Measurements from ENCODE around the gene TRIP6. TPM values are rescaled to one million over a fixed set of nuclear protein-coding genes. Genes with fewer than 3 reads are reported as not detected.
A peak's percentile ranks its signal among the peaks of the same experiment; 100 is the strongest.

The TRIP6 gene
- total RNA-seq, 1 experiment from 2014 or later, result 75.5 TPM

GRCh38 chr7:100900978-100901377 is 33.8 kb downstream of the TRIP6 start:
- no peak overlapping the region for H3K4me3 ChIP-seq (ENCODE audit: low read depth, low read length)
- H3K4me3 Mint-ChIP-seq (ENCODE audit: unreplicated experiment), result peak overlapping the region; percentile 23
- H3K27me3 ChIP-seq (replicated peaks; ENCODE audit: control insufficient read depth, insufficient read depth, low read length), result no peaks in the 10 kb centered on the region
- POLR2A ChIA-PET, result no interaction called here
- intact Hi-C loops (cut with micrococcal nuclease; ENCODE audit: unreplicated experiment), result no loop called here
- no peaks in the 10 kb centered on the region for H3K9me3 Mint-ChIP-seq (ENCODE audit: unreplicated experiment)
- H3K9me3 ChIP-seq, result no peaks in the 10 kb centered on the region
- H3K27ac Mint-ChIP-seq (ENCODE audit: unreplicated experiment), result no peak overlapping the region
- peaks cover 13% of the 10 kb centered on the region for H3K36me3 Mint-ChIP-seq (ENCODE audit: insufficient read depth, unreplicated experiment)
- CTCF ChIA-PET, result interaction anchor here (0.6 to 1.4 kb wide), 2 partner anchors 65 to 160 kb away, joined by 3 to 4 read pairs; no protein-coding TSS in a partner anchor
- H3K27me3 Mint-ChIP-seq (ENCODE audit: insufficient read depth, unreplicated experiment), result no peaks in the 10 kb centered on the region
- no TSS peak for BruUV-seq (replicated peaks)
- H3K4me1 ChIP-seq, result peaks cover 30% of the 10 kb centered on the region
- H3K36me3 ChIP-seq (ENCODE audit: control insufficient read depth, insufficient read depth, low read length), result no peaks in the 10 kb centered on the region
- H3K4me1 Mint-ChIP-seq (ENCODE audit: low read depth, unreplicated experiment), result peaks cover 22% of the 10 kb centered on the region
- no peak for DNase-seq
- TF ChIP-seq CTCF (IDR thresholded peaks at IDR 0.05; ENCODE audit: insufficient read depth in 1 of 2, low read depth in 1 of 2, low read length in 1 of 2, severe bottlenecking in 1 of 2, unreplicated experiment in 1 of 2), result no peak

GRCh38 chr7:100901921-100902332 is 34.7 kb downstream of the TRIP6 start:
- ChIA-PET POLR2A (no interaction called here), CTCF (interaction anchor here (1.4 kb wide), 1 partner anchor 64 kb away, joined by 4 read pairs; no protein-coding TSS in a partner anchor)
- DNase-seq, result peak; percentile 53 to 61
- BruUV-seq (replicated peaks), result no TSS peak
- no peak overlapping the region for H3K27ac Mint-ChIP-seq (ENCODE audit: unreplicated experiment)
- Histone ChIP-seq H3K4me1 (peaks cover 30% of the 10 kb centered on the region), H3K27me3 (replicated peaks; ENCODE audit: control insufficient read depth, insufficient read depth, low read length) (no peaks in the 10 kb centered on the region), H3K4me3 (ENCODE audit: low read depth, low read length) (no peak overlapping the region), H3K36me3 (ENCODE audit: control insufficient read depth, insufficient read depth, low read length) (no peaks in the 10 kb centered on the region), H3K9me3 (no peaks in the 10 kb centered on the region)
- no peaks in the 10 kb centered on the region for H3K27me3 Mint-ChIP-seq (ENCODE audit: insufficient read depth, unreplicated experiment)
- H3K4me3 Mint-ChIP-seq (ENCODE audit: unreplicated experiment), result no peak overlapping the region
- no peak for TF ChIP-seq CTCF (IDR thresholded peaks at IDR 0.05; ENCODE audit: insufficient read depth in 1 of 2, low read depth in 1 of 2, low read length in 1 of 2, severe bottlenecking in 1 of 2, unreplicated experiment in 1 of 2)
- peaks cover 16% of the 10 kb centered on the region for H3K4me1 Mint-ChIP-seq (ENCODE audit: low read depth, unreplicated experiment)
- no peaks in the 10 kb centered on the region for H3K9me3 Mint-ChIP-seq (ENCODE audit: unreplicated experiment)
- peaks cover 6% of the 10 kb centered on the region for H3K36me3 Mint-ChIP-seq (ENCODE audit: insufficient read depth, unreplicated experiment)
- intact Hi-C loops (cut with micrococcal nuclease; ENCODE audit: unreplicated experiment), result no loop called here

- no peak overlapping the region for H3K4me3 ChIP-seq (ENCODE audit: low read depth, low read length)
- BruUV-seq (replicated peaks), result no TSS peak
- no peaks in the 10 kb centered on the region for H3K36me3 ChIP-seq (ENCODE audit: control insufficient read depth, insufficient read depth, low read length)
- H3K36me3 Mint-ChIP-seq (ENCODE audit: insufficient read depth, unreplicated experiment), result peaks cover 6% of the 10 kb centered on the region
- no peak for DNase-seq
- intact Hi-C loops (cut with micrococcal nuclease; ENCODE audit: unreplicated experiment), result no loop called here
- H3K27me3 Mint-ChIP-seq (ENCODE audit: insufficient read depth, unreplicated experiment), result no peaks in the 10 kb centered on the region
- POLR2A ChIA-PET, result no interaction called here
- no peak overlapping the region for H3K27ac Mint-ChIP-seq (ENCODE audit: unreplicated experiment)
- no peaks in the 10 kb centered on the region for H3K9me3 ChIP-seq
- CTCF ChIA-PET, result interaction anchor here (1.4 kb wide), 1 partner anchor 63 kb away, joined by 4 read pairs; no protein-coding TSS in a partner anchor
- peaks cover 15% of the 10 kb centered on the region for H3K4me1 Mint-ChIP-seq (ENCODE audit: low read depth, unreplicated experiment)
- peaks cover 24% of the 10 kb centered on the region for H3K4me1 ChIP-seq
- H3K4me3 Mint-ChIP-seq (ENCODE audit: unreplicated experiment), result no peak overlapping the region
- no peaks in the 10 kb centered on the region for H3K9me3 Mint-ChIP-seq (ENCODE audit: unreplicated experiment)
- no peak for TF ChIP-seq CTCF (IDR thresholded peaks at IDR 0.05; ENCODE audit: insufficient read depth in 1 of 2, low read depth in 1 of 2, low read length in 1 of 2, severe bottlenecking in 1 of 2, unreplicated experiment in 1 of 2)
- no peaks in the 10 kb centered on the region for H3K27me3 ChIP-seq (replicated peaks; ENCODE audit: control insufficient read depth, insufficient read depth, low read length)
Observed at GRCh38 chr7:100902638-100903037, 35.5 kb downstream of the TRIP6 start.
